OCI-LY7 (cell line): ENCODE results near the gene LIN37. TPM values are rescaled to one million over a fixed set of nuclear protein-coding genes. Genes with fewer than 3 reads are reported as not detected.
"Not testable (repeated sequence)": the region's sequence is repeated elsewhere in the genome, so short reads cannot be mapped to it uniquely, and the experiment has no call there.

Experiments used
- BruUV-seq: library from RNA; stranded (reverse); fragments of 400-500 nt; replicated peaks from 2 replicates; lab custom pipeline; 2021; lab: Mats Ljungman, UMichigan
- CTCF ChIA-PET: fragments of 300-600 bp; sonication (Branson Sonifier 250); formaldehyde crosslinking; loops from one replicate; lab custom pipeline; 2022; ENCODE audit warnings: antibody characterized with exemption; ENCODE audit not compliant: unreplicated experiment; lab: Charles Lee
- POLR2A ChIA-PET: fragments of 300-600 bp; sonication (Branson Sonifier 250); formaldehyde crosslinking; loops from one replicate; lab custom pipeline; 2022; ENCODE audit warnings: antibody characterized with exemption; lab: Charles Lee
- DNase-seq: peaks from one replicate; pipeline ENCODE4 v3.0.0-alpha.2; 2015; ENCODE audit warnings: low spot score
- H2AFZ ChIP-seq: fragments of 200-600 bp; sonication (generic), shearing (Covaris generic); 2 replicates; pipeline ENCODE4 v1.6.1; 2014; ENCODE audit warnings: mild to moderate bottlenecking, antibody characterized with exemption, low read length, moderate library complexity
- H3K27ac ChIP-seq: fragments of 200-600 bp; sonication (generic); 2 replicates; pipeline ENCODE4 v1.5.1; 2014; ENCODE audit warnings: mixed run types, low read depth, mild to moderate bottlenecking, moderate library complexity, low read length, inconsistent platforms; ENCODE audit not compliant: poor library complexity, severe bottlenecking
- H3K36me3 ChIP-seq: fragments of 200-600 bp; sonication (generic); 2 replicates; pipeline ENCODE4 v1.6.1; 2014; ENCODE audit warnings: mild to moderate bottlenecking, antibody characterized with exemption, low read length, moderate library complexity, mixed read lengths; ENCODE audit not compliant: insufficient read depth
- H3K4me1 ChIP-seq: fragments of 200-600 bp; sonication (generic); 2 replicates; pipeline ENCODE4 v1.5.1; 2014; ENCODE audit warnings: mild to moderate bottlenecking, low read length; ENCODE audit not compliant: insufficient read depth, poor library complexity, severe bottlenecking
- H3K4me2 ChIP-seq: fragments of 200-600 bp; sonication (generic); 2 replicates; pipeline ENCODE4 v1.6.1; 2014; ENCODE audit warnings: mild to moderate bottlenecking, low read length
- H3K4me3 ChIP-seq: fragments of 200-600 bp; sonication (generic); 2 replicates; pipeline ENCODE4 v1.5.1; 2014; ENCODE audit warnings: mild to moderate bottlenecking, low read depth, low read length; ENCODE audit not compliant: poor library complexity, severe bottlenecking
- H3K79me2 ChIP-seq: fragments of 200-600 bp; sonication (generic); 2 replicates; pipeline ENCODE4 v1.6.1; 2016; ENCODE audit warnings: low read depth, mild to moderate bottlenecking, low read length, moderate library complexity, mixed read lengths; ENCODE audit not compliant: insufficient read depth
- H3K9me2 ChIP-seq: fragments of 200-600 bp; sonication (generic); 2 replicates; pipeline ENCODE4 v1.6.1; 2016; ENCODE audit warnings: mild to moderate bottlenecking, low read length, mixed read lengths; ENCODE audit not compliant: insufficient read depth
- H3K9me3 ChIP-seq: fragments of 200-600 bp; sonication (generic); 2 replicates; pipeline ENCODE4 v1.6.1; 2014; ENCODE audit warnings: mild to moderate bottlenecking, mixed run types, low read length, mixed read lengths
- H4K20me1 ChIP-seq: fragments of 200-600 bp; sonication (generic); 2 replicates; pipeline ENCODE4 v1.6.1; 2014; ENCODE audit warnings: mild to moderate bottlenecking, antibody characterized with exemption, low read length, moderate library complexity, mixed read lengths; ENCODE audit not compliant: insufficient read depth
- EZH2phosphoT487 ChIP-seq: fragments of 200-600 bp; sonication (generic); IDR thresholded peaks from 2 replicates; pipeline ENCODE4 v1.6.1; 2018; ENCODE audit warnings: low read depth, borderline replicate concordance, mild to moderate bottlenecking, mixed run types, antibody characterized with exemption, low read length, moderate library complexity, mixed read lengths
- intact Hi-C: fragments of 100-400 bp; cut with micrococcal nuclease; formaldehyde crosslinking; loops from one replicate; pipeline ENCODE4 v1.10.0; 2022; ENCODE audit not compliant: unreplicated experiment
- total RNA-seq, 2 experiments: library from RNA; depleted of rRNA in 1 of 2; stranded (reverse); fragments of >200 nt in 1 of 2; shearing (Covaris generic) in 1 of 2; gene quantifications; 2 replicates each; pipeline ENCODE4 v1.2.3, GENCODE V29; 2014 to 2022
- TF ChIP-seq, protein P1 (sequence below): fragments of 200-600 bp; sonication (generic); conservative IDR thresholded peaks from 2 replicates; pipeline ENCODE4 v1.5.1; 2014; ENCODE audit warnings: mild to moderate bottlenecking, antibody characterized with exemption, low read length, moderate library complexity, mixed read lengths

The LIN37 gene
- total RNA-seq, 2 experiments from 2014 or later: 11.6 to 11.7 TPM

- BruUV-seq: no TSS peak
- no peaks in the 10 kb centered on the region for H4K20me1 ChIP-seq
- no peak overlapping the region for H2AFZ ChIP-seq
- no peaks in the 10 kb centered on the region for H3K79me2 ChIP-seq
- CTCF ChIA-PET: no interaction called here
- POLR2A ChIA-PET: no interaction called here
- no peaks in the 10 kb centered on the region for H3K9me2 ChIP-seq
- intact Hi-C loops: no loop called here
- no peaks in the 10 kb centered on the region for H3K9me3 ChIP-seq
- H3K4me3 ChIP-seq: no peak overlapping the region
- TF ChIP-seq, protein P1, sequence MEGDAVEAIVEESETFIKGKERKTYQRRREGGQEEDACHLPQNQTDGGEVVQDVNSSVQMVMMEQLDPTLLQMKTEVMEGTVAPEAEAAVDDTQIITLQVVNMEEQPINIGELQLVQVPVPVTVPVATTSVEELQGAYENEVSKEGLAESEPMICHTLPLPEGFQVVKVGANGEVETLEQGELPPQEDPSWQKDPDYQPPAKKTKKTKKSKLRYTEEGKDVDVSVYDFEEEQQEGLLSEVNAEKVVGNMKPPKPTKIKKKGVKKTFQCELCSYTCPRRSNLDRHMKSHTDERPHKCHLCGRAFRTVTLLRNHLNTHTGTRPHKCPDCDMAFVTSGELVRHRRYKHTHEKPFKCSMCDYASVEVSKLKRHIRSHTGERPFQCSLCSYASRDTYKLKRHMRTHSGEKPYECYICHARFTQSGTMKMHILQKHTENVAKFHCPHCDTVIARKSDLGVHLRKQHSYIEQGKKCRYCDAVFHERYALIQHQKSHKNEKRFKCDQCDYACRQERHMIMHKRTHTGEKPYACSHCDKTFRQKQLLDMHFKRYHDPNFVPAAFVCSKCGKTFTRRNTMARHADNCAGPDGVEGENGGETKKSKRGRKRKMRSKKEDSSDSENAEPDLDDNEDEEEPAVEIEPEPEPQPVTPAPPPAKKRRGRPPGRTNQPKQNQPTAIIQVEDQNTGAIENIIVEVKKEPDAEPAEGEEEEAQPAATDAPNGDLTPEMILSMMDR: no peak
- TF ChIP-seq EZH2phosphoT487: no peak
- no peaks in the 10 kb centered on the region for H3K4me1 ChIP-seq
- H3K36me3 ChIP-seq: no peaks in the 10 kb centered on the region
- DNase-seq: no peak
- no peak overlapping the region for H3K27ac ChIP-seq
- H3K4me2 ChIP-seq: no peak overlapping the region
Measured at GRCh38 chr19:35793381-35794165, 45.2 kb downstream of the LIN37 start.

DNA sequence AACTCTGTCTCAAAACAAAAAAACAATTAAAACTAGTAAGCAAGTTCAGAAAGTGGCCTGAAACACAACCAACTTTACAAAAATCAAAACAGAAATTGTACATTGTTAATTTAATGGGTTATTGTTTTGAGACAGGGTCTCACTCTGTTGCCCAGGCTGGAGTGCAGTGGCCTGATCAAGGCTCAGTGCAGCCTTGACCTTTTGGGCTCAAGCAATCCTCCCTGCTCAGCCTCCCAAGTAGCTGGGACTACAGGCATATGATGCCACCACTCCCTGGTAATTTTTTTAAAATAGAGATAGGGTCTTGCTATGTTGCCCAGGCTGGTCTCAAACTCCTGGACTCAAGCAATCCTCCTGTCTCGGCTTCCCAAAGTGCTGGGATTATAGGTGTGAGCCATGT lies 47.2 kb downstream of the LIN37 start:
- H3K27ac ChIP-seq, H3K4me2 ChIP-seq, BruUV-seq, H3K4me1 ChIP-seq, H2AFZ ChIP-seq, H3K9me3 ChIP-seq, intact Hi-C loops, CTCF ChIA-PET, H3K9me2 ChIP-seq, POLR2A ChIA-PET, DNase-seq, H3K36me3 ChIP-seq, H3K4me3 ChIP-seq, H4K20me1 ChIP-seq, H3K79me2 ChIP-seq: not testable (repeated sequence)

- CTCF ChIA-PET: no interaction called here
- no peaks in the 10 kb centered on the region for H3K36me3 ChIP-seq
- POLR2A ChIA-PET: interaction anchor here (0.7 kb wide), 1 partner anchor 75 kb away, joined by 4 read pairs; no protein-coding TSS in a partner anchor
- intact Hi-C loops: no loop called here
- no peaks in the 10 kb centered on the region for H3K79me2 ChIP-seq
- no peaks in the 10 kb centered on the region for H3K4me1 ChIP-seq
- H3K4me2 ChIP-seq: no peak overlapping the region
- no peaks in the 10 kb centered on the region for H4K20me1 ChIP-seq
- no peak for TF ChIP-seq EZH2phosphoT487
- TF ChIP-seq, protein P1: no peak
- H3K4me3 ChIP-seq: no peak overlapping the region
- H3K9me2 ChIP-seq: no peaks in the 10 kb centered on the region
- no peak overlapping the region for H3K27ac ChIP-seq
- no peaks in the 10 kb centered on the region for H3K9me3 ChIP-seq
- no TSS peak for BruUV-seq
- no peak for DNase-seq
- H2AFZ ChIP-seq: no peak overlapping the region
Measured at GRCh38 chr19:35796645-35797542, 48.5 kb downstream of the LIN37 start.
